MM.1S (cell line): ENCODE data around the gene TMEM45B.
A peak's percentile ranks its signal among the peaks of the same experiment; 100 is the strongest.
"Not testable (repeated sequence)": the region's sequence is repeated elsewhere in the genome, so short reads cannot be mapped to it uniquely, and the experiment has no call there.

Experiments
- DNase-seq: peaks from one replicate; pipeline ENCODE4 v3.0.0-alpha.2; 2015
- H2AFZ ChIP-seq: fragments of 300-600 bp; sonication (generic); 2 replicates; pipeline ENCODE4 v1.6.0; 2016; ENCODE audit warnings: antibody characterized with exemption, low read length
- H3F3A ChIP-seq: fragments of 300-600 bp; sonication (generic); 2 replicates; pipeline ENCODE4 v1.6.1; 2016; ENCODE audit warnings: mild to moderate bottlenecking, antibody characterized with exemption, low read length, moderate library complexity, mixed read lengths; ENCODE audit not compliant: insufficient read depth
- H3K27ac ChIP-seq: fragments of 300-600 bp; sonication (generic); 2 replicates; pipeline ENCODE4 v1.5.1; 2016; ENCODE audit warnings: mild to moderate bottlenecking, low read length
- H3K27me3 ChIP-seq: fragments of 300-600 bp; sonication (generic); replicated peaks from 2 replicates; pipeline ENCODE4 v1.6.0; 2016; ENCODE audit warnings: low read length; ENCODE audit not compliant: insufficient read depth
- H3K36me3 ChIP-seq: fragments of 300-600 bp; sonication (generic); replicated peaks from 2 replicates; pipeline ENCODE4 v1.6.1; 2016; ENCODE audit warnings: mild to moderate bottlenecking, low read length, mixed read lengths; ENCODE audit not compliant: insufficient read depth
- H3K4me1 ChIP-seq: fragments of 300-600 bp; sonication (generic); 2 replicates; pipeline ENCODE4 v1.6.1; 2016; ENCODE audit warnings: low read length, mixed read lengths
- H3K4me2 ChIP-seq: fragments of 300-600 bp; sonication (generic); 2 replicates; pipeline ENCODE4 v1.6.0; 2016; ENCODE audit warnings: low read depth, low read length
- H3K4me3 ChIP-seq: fragments of 300-600 bp; sonication (generic); 2 replicates; pipeline ENCODE4 v1.5.1; 2016; ENCODE audit warnings: low read length, mixed read lengths
- H3K79me2 ChIP-seq: fragments of 300-600 bp; sonication (generic); 2 replicates; pipeline ENCODE4 v1.6.1; 2016; ENCODE audit warnings: mixed run types, low read length, mixed read lengths
- H3K9ac ChIP-seq: fragments of 300-600 bp; sonication (generic); 2 replicates; pipeline ENCODE4 v1.6.1; 2016; ENCODE audit warnings: low read length, mixed read lengths
- H3K9me2 ChIP-seq: fragments of 300-600 bp; sonication (generic); replicated peaks from 2 replicates; pipeline ENCODE4 v1.6.1; 2016; ENCODE audit warnings: mild to moderate bottlenecking, low read length, mixed read lengths; ENCODE audit not compliant: insufficient read depth
- H3K9me3 ChIP-seq: fragments of 300-600 bp; sonication (generic); replicated peaks from 2 replicates; pipeline ENCODE4 v1.6.1; 2016; ENCODE audit warnings: mild to moderate bottlenecking, low read length, mixed read lengths; ENCODE audit not compliant: insufficient read depth
- H4K20me1 ChIP-seq: fragments of 300-600 bp; sonication (generic); 2 replicates; pipeline ENCODE4 v1.6.1; 2016; ENCODE audit warnings: mild to moderate bottlenecking, low read length, moderate library complexity, mixed read lengths; ENCODE audit not compliant: insufficient read depth
- EZH2 ChIP-seq: fragments of 300-600 bp; sonication (generic); optimal IDR thresholded peaks from 2 replicates; pipeline ENCODE3; 2017; ENCODE audit warnings: low read depth, mild to moderate bottlenecking, antibody characterized with exemption, low read length, mixed read lengths
- EZH2phosphoT487 ChIP-seq: fragments of 300-600 bp; sonication (generic); IDR thresholded peaks from 2 replicates; pipeline ENCODE4 v1.6.1; 2018; ENCODE audit warnings: antibody characterized with exemption, low read length
- TF ChIP-seq, protein P1 (sequence below): fragments of 300-600 bp; sonication (generic); IDR thresholded peaks from 2 replicates; pipeline ENCODE4 v1.5.1; 2016; ENCODE audit warnings: antibody characterized with exemption, low read length, mixed read lengths

The TMEM45B gene

DNA sequence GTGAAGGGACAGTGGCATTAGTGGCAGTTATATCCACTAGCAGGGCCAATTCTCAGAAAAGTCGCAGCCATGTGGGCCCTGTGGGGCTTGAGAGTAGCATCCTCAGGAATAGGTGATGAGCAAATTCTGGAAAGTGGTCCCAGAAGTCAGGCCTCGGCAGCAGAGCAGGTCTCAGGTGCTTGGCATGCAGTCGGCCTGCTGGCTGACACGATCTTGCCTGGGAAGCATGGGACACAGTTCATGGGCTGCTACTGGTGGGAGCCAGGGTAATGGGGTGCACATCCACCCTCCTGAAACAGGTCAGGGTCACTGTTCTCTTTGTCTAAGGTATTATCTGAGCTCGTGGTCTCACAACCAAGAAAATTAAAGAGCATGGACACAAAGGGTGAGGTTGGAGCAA, 36.8 kb upstream of the TMEM45B start:
- H3K27me3 ChIP-seq: no peaks in the 10 kb centered on the region
- TF ChIP-seq EZH2: no peak
- TF ChIP-seq, protein P1, sequence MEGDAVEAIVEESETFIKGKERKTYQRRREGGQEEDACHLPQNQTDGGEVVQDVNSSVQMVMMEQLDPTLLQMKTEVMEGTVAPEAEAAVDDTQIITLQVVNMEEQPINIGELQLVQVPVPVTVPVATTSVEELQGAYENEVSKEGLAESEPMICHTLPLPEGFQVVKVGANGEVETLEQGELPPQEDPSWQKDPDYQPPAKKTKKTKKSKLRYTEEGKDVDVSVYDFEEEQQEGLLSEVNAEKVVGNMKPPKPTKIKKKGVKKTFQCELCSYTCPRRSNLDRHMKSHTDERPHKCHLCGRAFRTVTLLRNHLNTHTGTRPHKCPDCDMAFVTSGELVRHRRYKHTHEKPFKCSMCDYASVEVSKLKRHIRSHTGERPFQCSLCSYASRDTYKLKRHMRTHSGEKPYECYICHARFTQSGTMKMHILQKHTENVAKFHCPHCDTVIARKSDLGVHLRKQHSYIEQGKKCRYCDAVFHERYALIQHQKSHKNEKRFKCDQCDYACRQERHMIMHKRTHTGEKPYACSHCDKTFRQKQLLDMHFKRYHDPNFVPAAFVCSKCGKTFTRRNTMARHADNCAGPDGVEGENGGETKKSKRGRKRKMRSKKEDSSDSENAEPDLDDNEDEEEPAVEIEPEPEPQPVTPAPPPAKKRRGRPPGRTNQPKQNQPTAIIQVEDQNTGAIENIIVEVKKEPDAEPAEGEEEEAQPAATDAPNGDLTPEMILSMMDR: no peak
- no peak for TF ChIP-seq EZH2phosphoT487
- H3K4me2 ChIP-seq: no peak overlapping the region
- no peaks in the 10 kb centered on the region for H3K4me1 ChIP-seq
- no peak overlapping the region for H2AFZ ChIP-seq
- no peaks in the 10 kb centered on the region for H3K36me3 ChIP-seq
- no peak for DNase-seq
- no peaks in the 10 kb centered on the region for H4K20me1 ChIP-seq
- no peak overlapping the region for H3K9ac ChIP-seq
- no peaks in the 10 kb centered on the region for H3K9me2 ChIP-seq
- no peaks in the 10 kb centered on the region for H3K9me3 ChIP-seq
- H3K4me3 ChIP-seq: no peak overlapping the region
- H3F3A ChIP-seq: no peaks in the 10 kb centered on the region
- no peak overlapping the region for H3K27ac ChIP-seq
- no peaks in the 10 kb centered on the region for H3K79me2 ChIP-seq

DNA sequence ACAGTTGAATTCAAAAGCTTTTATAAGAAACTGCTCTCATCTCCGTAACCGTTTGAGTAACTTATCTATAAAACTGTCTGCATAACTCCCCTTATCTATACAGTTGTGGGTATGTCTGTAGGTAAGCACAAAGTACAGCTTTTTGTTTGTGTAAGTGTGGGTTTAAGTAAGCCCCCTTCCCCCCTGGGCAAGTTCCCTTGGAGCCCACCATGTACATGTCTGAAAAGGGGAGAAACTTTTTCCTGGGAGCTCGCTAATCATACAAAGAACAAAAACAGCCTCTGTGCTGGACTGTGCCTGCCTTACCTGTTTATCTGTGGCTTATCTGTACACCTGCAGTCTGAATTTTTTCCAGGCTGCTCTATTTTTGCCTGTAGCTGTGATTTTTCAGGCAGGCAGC, 36.3 kb upstream of the TMEM45B start:
- no peak overlapping the region for H3K9ac ChIP-seq
- no peak overlapping the region for H3K27ac ChIP-seq
- no peak for DNase-seq
- H2AFZ ChIP-seq: no peak overlapping the region
- H3F3A ChIP-seq: no peaks in the 10 kb centered on the region
- no peaks in the 10 kb centered on the region for H3K36me3 ChIP-seq
- no peaks in the 10 kb centered on the region for H3K4me1 ChIP-seq
- no peaks in the 10 kb centered on the region for H3K79me2 ChIP-seq
- no peak overlapping the region for H3K4me2 ChIP-seq
- H4K20me1 ChIP-seq: no peaks in the 10 kb centered on the region
- H3K27me3 ChIP-seq: no peaks in the 10 kb centered on the region
- TF ChIP-seq EZH2phosphoT487 (no peak), EZH2 (no peak)
- TF ChIP-seq, protein P1: no peak
- H3K9me3 ChIP-seq: no peaks in the 10 kb centered on the region
- no peak overlapping the region for H3K4me3 ChIP-seq
- H3K9me2 ChIP-seq: no peaks in the 10 kb centered on the region

DNA sequence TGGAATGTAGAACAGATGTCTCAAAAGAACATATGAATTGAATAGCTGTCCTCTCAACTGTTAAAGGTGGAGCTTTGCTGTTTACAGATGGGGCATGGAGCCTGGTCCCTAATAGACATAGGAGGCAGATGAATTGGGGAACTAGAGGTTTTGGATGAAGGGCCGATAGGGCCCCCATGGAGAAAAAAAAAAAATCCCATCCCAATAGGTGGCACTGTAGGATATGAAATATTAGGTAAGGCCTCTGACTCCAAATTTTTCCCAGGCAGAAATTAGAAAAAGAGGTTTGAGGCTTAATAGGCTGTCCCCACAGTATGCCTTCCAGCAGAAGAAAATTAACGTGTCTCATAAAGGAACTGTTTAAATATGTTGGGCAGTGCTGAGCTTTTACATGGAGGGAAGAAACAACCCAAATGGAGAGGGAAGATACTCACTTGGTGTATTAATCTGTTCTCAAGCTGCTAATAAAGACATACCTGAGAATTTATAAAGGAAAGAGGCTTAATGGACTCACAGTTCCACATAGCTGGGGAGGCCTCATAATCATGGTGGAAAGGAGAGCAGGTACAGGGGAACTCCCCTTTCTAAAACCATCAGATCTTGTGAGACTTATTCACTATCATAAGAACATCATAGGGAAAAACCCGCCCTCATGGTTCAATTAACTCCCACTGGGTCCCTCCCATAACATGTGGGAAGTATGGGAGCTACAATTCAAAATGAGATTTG, 30.1 kb upstream of the TMEM45B start:
- H3K27me3 ChIP-seq: no peaks in the 10 kb centered on the region
- no peak overlapping the region for H3K4me3 ChIP-seq
- H3K4me1 ChIP-seq: no peaks in the 10 kb centered on the region
- H4K20me1 ChIP-seq: no peaks in the 10 kb centered on the region
- no peak overlapping the region for H3K27ac ChIP-seq
- no peaks in the 10 kb centered on the region for H3K9me3 ChIP-seq
- no peak overlapping the region for H2AFZ ChIP-seq
- no peak for DNase-seq
- H3K79me2 ChIP-seq: no peaks in the 10 kb centered on the region
- H3K9me2 ChIP-seq: no peaks in the 10 kb centered on the region
- TF ChIP-seq EZH2: no peak
- no peak for TF ChIP-seq EZH2phosphoT487
- TF ChIP-seq, protein P1: peak; percentile 15; the same call in 1 of the 2 replicates
- no peak overlapping the region for H3K4me2 ChIP-seq
- no peak overlapping the region for H3K9ac ChIP-seq
- no peaks in the 10 kb centered on the region for H3F3A ChIP-seq
- H3K36me3 ChIP-seq: no peaks in the 10 kb centered on the region

DNA sequence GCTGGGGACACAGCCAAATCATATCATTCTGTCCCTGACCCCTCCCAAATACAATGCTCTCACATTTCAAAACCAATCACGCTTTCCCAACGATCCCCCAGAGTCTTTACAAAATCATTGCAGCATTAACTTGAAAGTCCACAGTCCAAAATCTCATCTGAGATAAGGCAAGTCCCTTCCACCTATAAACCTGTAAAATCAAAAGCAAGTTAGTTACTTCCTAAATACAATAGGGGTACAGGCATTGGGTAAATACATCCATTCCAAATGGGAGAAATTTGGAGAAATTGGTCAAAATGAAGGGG, 29.6 kb upstream of the TMEM45B start:
- H3F3A ChIP-seq, H3K36me3 ChIP-seq, H3K27me3 ChIP-seq, H3K4me2 ChIP-seq, H3K79me2 ChIP-seq, H2AFZ ChIP-seq, H4K20me1 ChIP-seq, H3K4me1 ChIP-seq, H3K9ac ChIP-seq, H3K9me3 ChIP-seq, H3K4me3 ChIP-seq, H3K27ac ChIP-seq, H3K9me2 ChIP-seq, DNase-seq: not testable (repeated sequence)
